Measurements from ENCODE around the gene CHPF. TPM values are rescaled to one million over a fixed set of nuclear protein-coding genes. Genes with fewer than 3 reads are reported as not detected.

The CHPF gene
- total RNA-seq, 4 donors from 2014 or later, result 36.0 to 66.0 (median 54.8) TPM

DNA sequence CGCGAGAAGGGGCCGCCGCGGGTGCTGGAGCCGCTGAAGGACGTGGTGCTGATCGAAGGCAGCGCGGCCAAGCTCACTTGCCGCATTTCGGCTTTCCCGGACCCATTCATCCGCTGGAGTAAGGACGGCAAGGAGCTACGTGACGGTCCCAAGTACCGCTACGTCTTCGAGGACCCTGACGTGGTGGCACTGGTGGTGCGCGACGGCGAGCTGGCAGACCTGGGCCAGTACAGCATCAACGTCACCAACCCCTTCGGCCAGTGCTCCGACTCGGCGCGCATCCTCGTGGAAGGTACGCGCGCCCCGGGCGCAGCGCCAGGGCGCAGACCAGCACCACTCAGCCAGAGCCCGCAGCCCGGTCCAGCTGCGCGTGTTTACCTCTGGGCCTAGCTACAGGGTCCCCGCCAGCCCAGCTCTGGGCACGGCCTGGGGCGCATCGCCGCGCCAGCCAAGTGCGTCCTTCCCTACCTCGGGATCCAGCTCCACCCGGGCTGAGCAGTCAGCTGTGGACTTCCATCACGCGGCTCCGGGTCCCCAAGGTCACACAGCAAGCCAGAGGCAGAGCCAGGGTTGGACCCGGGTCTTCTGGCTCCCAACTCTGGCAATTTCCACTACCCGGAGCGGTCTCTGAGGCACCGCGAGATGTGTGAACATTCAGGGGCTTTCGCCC lies 46.6 kb downstream of the CHPF start:
- Histone ChIP-seq H3K27me3 (peaks cover 10% of the 10 kb centered on the region), H3K4me1 (peaks cover 0 to 67% (median 23%) of the 10 kb centered on the region in 3 donors), H3K4me3 (peak overlapping the region in 1 of 2 donors; percentile 69), H3K36me3 (peaks cover 0 to 27% of the 10 kb centered on the region in 2 donors), H3K27ac (peak overlapping the region; percentile 86 to 99 (median 98)), H3K9me3 (no peaks in the 10 kb centered on the region)
- WGBS, 2 donors (ENCODE audit: low coverage in 1 of 2), result 34 to 40% methylated on average over 1 to 6 of the region's 61 CpGs
- no peak for ATAC-seq
- peak; percentile 11 for TF ChIP-seq POLR2AphosphoS5 (IDR thresholded peaks at IDR 0.05)
- peak; percentile 5 to 13 for TF ChIP-seq POLR2A (IDR thresholded peaks at IDR 0.05)
- TF ChIP-seq, protein P1, sequence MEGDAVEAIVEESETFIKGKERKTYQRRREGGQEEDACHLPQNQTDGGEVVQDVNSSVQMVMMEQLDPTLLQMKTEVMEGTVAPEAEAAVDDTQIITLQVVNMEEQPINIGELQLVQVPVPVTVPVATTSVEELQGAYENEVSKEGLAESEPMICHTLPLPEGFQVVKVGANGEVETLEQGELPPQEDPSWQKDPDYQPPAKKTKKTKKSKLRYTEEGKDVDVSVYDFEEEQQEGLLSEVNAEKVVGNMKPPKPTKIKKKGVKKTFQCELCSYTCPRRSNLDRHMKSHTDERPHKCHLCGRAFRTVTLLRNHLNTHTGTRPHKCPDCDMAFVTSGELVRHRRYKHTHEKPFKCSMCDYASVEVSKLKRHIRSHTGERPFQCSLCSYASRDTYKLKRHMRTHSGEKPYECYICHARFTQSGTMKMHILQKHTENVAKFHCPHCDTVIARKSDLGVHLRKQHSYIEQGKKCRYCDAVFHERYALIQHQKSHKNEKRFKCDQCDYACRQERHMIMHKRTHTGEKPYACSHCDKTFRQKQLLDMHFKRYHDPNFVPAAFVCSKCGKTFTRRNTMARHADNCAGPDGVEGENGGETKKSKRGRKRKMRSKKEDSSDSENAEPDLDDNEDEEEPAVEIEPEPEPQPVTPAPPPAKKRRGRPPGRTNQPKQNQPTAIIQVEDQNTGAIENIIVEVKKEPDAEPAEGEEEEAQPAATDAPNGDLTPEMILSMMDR (IDR thresholded peaks at IDR 0.05), result peak in 1 of 4 experiments; percentile 27
- TF ChIP-seq EP300 (IDR thresholded peaks at IDR 0.05), result no peak

DNA sequence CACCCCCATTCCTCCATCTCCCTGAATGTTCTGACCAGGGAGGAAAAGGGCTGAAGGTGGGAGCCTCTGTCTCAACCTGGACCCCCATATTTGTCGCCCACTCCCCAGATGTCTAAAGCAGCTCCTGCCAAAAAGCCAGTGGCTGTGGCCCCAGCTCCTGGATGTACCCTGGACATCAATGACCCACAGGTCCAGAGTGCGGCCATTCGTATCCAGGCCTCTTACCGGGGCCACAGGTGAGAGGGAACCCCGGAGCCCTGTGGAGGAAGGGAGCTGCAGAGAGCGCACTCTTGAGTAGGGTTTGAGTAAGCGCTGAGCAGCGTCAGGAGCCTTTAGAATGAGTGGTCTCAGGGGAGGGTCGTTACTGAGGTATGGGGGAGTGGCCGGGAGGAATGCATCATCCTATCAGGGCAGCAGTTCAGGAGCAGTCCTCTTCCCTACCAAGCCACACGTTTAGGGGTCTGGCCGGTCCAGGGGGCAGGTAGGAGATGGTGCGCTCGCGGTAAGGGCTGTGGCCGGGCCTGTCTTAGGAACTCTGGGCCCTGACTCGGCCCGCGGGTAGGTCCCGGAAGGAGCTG lies 47.3 kb downstream of the CHPF start:
- no peak for ATAC-seq
- H3K36me3 ChIP-seq, result peaks cover 0 to 27% of the 10 kb centered on the region in 2 donors
- peaks cover 10% of the 10 kb centered on the region for H3K27me3 ChIP-seq
- peaks cover 0 to 67% (median 23%) of the 10 kb centered on the region in 3 donors for H3K4me1 ChIP-seq
- no peak for TF ChIP-seq POLR2A (IDR thresholded peaks at IDR 0.05)
- TF ChIP-seq, protein P1 (IDR thresholded peaks at IDR 0.05), result no peak
- TF ChIP-seq POLR2AphosphoS5 (IDR thresholded peaks at IDR 0.05), result no peak
- no peak for TF ChIP-seq EP300 (IDR thresholded peaks at IDR 0.05)
- peak overlapping the region in 1 of 2 donors; percentile 69 for H3K4me3 ChIP-seq
- 38% methylated on average over 13 of the region's 20 CpGs; no CpG with 5 or more reads in 1 of the 2 donors for WGBS, 2 donors (ENCODE audit: low coverage in 1 of 2)
- peak overlapping the region; percentile 86 to 99 (median 98) for H3K27ac ChIP-seq
- no peaks in the 10 kb centered on the region for H3K9me3 ChIP-seq

DNA sequence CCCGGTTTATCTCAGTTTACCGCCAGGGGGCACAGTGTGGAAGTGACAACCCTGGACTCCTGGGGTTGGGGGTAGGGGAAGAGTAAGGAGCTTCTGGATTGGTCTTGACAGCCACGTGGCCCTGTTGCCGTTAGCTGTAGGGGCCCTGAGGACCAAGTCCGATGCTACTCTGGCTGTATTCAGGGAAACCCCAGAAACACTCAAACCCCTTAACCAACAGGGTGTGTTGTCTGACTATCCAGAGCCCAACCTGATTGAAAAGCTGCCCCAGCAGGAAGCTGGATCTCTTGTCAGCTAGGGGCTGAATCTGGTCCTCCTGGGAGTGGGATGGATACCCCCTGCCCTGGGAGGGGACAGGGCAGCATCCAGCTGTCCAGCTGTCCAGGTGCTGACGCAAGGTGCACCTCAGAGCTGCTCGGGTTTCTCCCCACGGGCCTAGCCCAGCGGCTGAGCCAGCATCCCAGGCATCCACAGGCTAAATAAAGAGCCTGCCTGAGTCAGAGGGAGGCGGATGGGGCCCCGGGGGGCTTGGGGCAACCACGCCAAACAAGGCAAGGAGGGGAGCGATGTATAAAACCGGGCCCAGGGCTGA lies 48.0 kb downstream of the CHPF start:
- Histone ChIP-seq H3K27ac (peak overlapping the region; percentile 86 to 99 (median 98)), H3K4me3 (no peak overlapping the region), H3K9me3 (no peaks in the 10 kb centered on the region), H3K4me1 (peaks cover 0 to 65% (median 23%) of the 10 kb centered on the region in 3 donors), H3K27me3 (peaks cover 10% of the 10 kb centered on the region), H3K36me3 (peaks cover 0 to 34% of the 10 kb centered on the region in 2 donors)
- no peak for ATAC-seq
- TF ChIP-seq POLR2A (IDR thresholded peaks at IDR 0.05) (no peak), POLR2AphosphoS5 (IDR thresholded peaks at IDR 0.05) (peak; percentile 19)
- TF ChIP-seq, protein P1 (IDR thresholded peaks at IDR 0.05), result peak in 2 of 4 experiments; percentile 66 to 68
- 0 to 15% methylated on average over 4 of the region's 14 CpGs for WGBS, 2 donors (ENCODE audit: low coverage in 1 of 2)

DNA sequence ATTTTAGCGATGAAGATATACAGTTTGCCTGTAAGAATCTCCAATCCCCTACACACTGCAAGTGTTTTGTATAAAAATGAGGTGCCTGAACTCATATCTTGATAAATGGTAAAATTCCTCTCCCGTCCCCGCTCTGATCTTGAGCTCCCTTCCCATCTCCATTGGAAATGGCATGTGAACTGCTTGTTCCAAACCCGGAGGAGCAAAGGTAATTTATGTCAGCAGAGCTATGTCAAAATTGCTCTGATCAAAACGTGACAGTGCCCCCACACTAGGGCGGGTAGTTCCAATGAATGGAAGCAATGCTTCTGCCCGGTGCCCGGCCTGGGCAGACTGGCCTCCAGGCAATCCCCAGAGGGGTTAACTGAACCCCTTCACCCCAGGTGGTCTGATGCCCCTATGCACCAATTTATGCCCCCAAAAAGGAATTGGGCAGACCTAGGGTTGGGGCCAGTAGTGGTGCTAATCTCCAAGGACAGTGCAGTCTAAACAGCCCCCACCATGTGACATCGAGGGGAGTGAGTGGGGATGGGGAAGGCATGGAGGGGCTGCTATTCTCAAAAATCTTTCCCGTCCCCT lies 48.6 kb downstream of the CHPF start:
- TF ChIP-seq, protein P1 (IDR thresholded peaks at IDR 0.05), result peak in 1 of 4 experiments; percentile 66
- TF ChIP-seq EP300 (IDR thresholded peaks at IDR 0.05) (no peak), POLR2A (IDR thresholded peaks at IDR 0.05) (no peak), POLR2AphosphoS5 (IDR thresholded peaks at IDR 0.05) (peak; percentile 34)
- no peaks in the 10 kb centered on the region for H3K9me3 ChIP-seq
- WGBS, 2 donors (ENCODE audit: low coverage in 1 of 2), result 9 to 13% methylated on average over 8 to 9 of the region's 10 CpGs
- H3K4me1 ChIP-seq, result peaks cover 0 to 59% (median 23%) of the 10 kb centered on the region in 3 donors
- ATAC-seq, result no peak
- H3K4me3 ChIP-seq, result no peak overlapping the region
- peaks cover 10% of the 10 kb centered on the region for H3K27me3 ChIP-seq
- peaks cover 0 to 40% of the 10 kb centered on the region in 2 donors for H3K36me3 ChIP-seq
- peak overlapping the region; percentile 86 to 99 (median 98) for H3K27ac ChIP-seq

Measured in gastroesophageal sphincter (tissue), 4 donors.